Measurements from ENCODE around the gene GFRA3. TPM values are rescaled to one million over a fixed set of nuclear protein-coding genes. Genes with fewer than 3 reads are reported as not detected.

GFRA3 gene
- total and polyA plus RNA-seq, 5 donors from 2014 or later: not detected

- Mint-ChIP-seq H3K4me1 (no peaks in the 10 kb centered on the region), H3K4me3 (no peak overlapping the region), H3K36me3 (no peaks in the 10 kb centered on the region), H3K27me3 (peaks cover 48% of the 10 kb centered on the region), H3K27ac (no peak overlapping the region), H3K9me3 (peaks cover 0 to 2% (median 0%) of the 10 kb centered on the region in 7 donors)
- Histone ChIP-seq H3K36me3 (ENCODE audit: control insufficient read depth, insufficient read depth, low read length) (no peaks in the 10 kb centered on the region), H3K27ac (ENCODE audit: insufficient read depth, low read length, poor library complexity, severe bottlenecking) (no peak overlapping the region), H3K4me3 (ENCODE audit: low read depth, low read length) (no peak overlapping the region), H3K9me3 (ENCODE audit: control insufficient read depth in 2 of 2, low read length in 2 of 2) (no peaks in the 10 kb centered on the region), H3K27me3 (ENCODE audit: control insufficient read depth, insufficient read depth, low read length) (peaks cover 13% of the 10 kb centered on the region), H3K4me1 (ENCODE audit: control insufficient read depth, insufficient read depth, low read length, poor library complexity, severe bottlenecking) (no peaks in the 10 kb centered on the region)
- no peak for ATAC-seq (ENCODE audit: low read depth in 2 of 2)
- no peak for DNase-seq
Observed at GRCh38 chr5:138234651-138235050, 39.8 kb downstream of the GFRA3 start.

- no peaks in the 10 kb centered on the region for H3K9me3 Mint-ChIP-seq
- Histone ChIP-seq H3K4me3 (ENCODE audit: low read depth, low read length) (no peak overlapping the region), H3K4me1 (ENCODE audit: control insufficient read depth, insufficient read depth, low read length, poor library complexity, severe bottlenecking) (no peaks in the 10 kb centered on the region), H3K27ac (ENCODE audit: insufficient read depth, low read length, poor library complexity, severe bottlenecking) (no peak overlapping the region), H3K36me3 (ENCODE audit: control insufficient read depth, insufficient read depth, low read length) (no peaks in the 10 kb centered on the region), H3K27me3 (ENCODE audit: control insufficient read depth, insufficient read depth, low read length) (peaks cover 8% of the 10 kb centered on the region), H3K9me3 (ENCODE audit: control insufficient read depth in 2 of 2, low read length in 2 of 2) (no peaks in the 10 kb centered on the region)
- H3K4me3 Mint-ChIP-seq: no peak overlapping the region
- DNase-seq: no peak
- no peaks in the 10 kb centered on the region for H3K36me3 Mint-ChIP-seq
- peaks cover 40% of the 10 kb centered on the region for H3K27me3 Mint-ChIP-seq
- no peak overlapping the region for H3K27ac Mint-ChIP-seq
- H3K4me1 Mint-ChIP-seq: no peaks in the 10 kb centered on the region
- no peak for ATAC-seq (ENCODE audit: low read depth in 2 of 2)
Observed at GRCh38 chr5:138233280-138233679, 41.1 kb downstream of the GFRA3 start.

DNA sequence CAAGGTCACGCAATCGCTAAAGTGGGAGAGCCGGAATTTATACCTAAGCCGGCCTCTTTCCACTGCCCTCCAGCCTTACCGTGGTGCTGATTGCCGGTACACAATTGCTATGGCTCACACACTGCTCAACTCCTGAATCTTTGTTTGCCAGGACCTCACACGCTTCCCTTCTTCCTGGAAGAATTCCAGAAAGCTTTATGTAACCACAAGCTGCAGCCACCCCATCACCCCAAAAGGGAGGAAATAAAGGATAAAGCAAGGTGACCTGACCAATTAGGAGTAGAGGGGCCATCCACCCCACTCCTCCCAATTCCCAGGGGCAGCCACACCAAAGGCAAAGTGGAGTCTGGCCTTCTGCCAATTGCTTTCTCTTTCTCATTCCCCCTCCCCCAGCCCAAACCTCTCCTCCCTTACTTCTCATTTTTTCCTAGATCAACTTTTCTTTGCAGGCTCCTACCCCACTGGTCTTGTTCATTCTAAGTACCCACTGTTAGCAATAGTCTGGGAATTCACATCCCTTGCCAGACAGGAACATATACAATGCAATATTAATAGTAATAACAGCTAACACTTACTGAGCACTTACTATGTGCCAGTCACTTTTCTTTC lies 43.3 kb downstream of the GFRA3 start:
- H3K27me3 Mint-ChIP-seq: peaks cover 30% of the 10 kb centered on the region
- Histone ChIP-seq H3K9me3 (ENCODE audit: control insufficient read depth in 2 of 2, low read length in 2 of 2) (peaks cover 1 to 6% of the 10 kb centered on the region in 2 experiments), H3K27ac (ENCODE audit: insufficient read depth, low read length, poor library complexity, severe bottlenecking) (no peak overlapping the region), H3K4me1 (ENCODE audit: control insufficient read depth, insufficient read depth, low read length, poor library complexity, severe bottlenecking) (no peaks in the 10 kb centered on the region), H3K4me3 (ENCODE audit: low read depth, low read length) (no peak overlapping the region), H3K36me3 (ENCODE audit: control insufficient read depth, insufficient read depth, low read length) (no peaks in the 10 kb centered on the region), H3K27me3 (ENCODE audit: control insufficient read depth, insufficient read depth, low read length) (peaks cover 6% of the 10 kb centered on the region)
- ATAC-seq (ENCODE audit: low read depth in 2 of 2) (no peak), DNase-seq (no peak)
- H3K4me3 Mint-ChIP-seq: no peak overlapping the region
- H3K9me3 Mint-ChIP-seq: peaks cover 0 to 3% (median under 1%) of the 10 kb centered on the region in 7 donors
- no peaks in the 10 kb centered on the region for H3K4me1 Mint-ChIP-seq
- H3K36me3 Mint-ChIP-seq: peaks cover under 1% of the 10 kb centered on the region
- H3K27ac Mint-ChIP-seq: no peak overlapping the region

DNA sequence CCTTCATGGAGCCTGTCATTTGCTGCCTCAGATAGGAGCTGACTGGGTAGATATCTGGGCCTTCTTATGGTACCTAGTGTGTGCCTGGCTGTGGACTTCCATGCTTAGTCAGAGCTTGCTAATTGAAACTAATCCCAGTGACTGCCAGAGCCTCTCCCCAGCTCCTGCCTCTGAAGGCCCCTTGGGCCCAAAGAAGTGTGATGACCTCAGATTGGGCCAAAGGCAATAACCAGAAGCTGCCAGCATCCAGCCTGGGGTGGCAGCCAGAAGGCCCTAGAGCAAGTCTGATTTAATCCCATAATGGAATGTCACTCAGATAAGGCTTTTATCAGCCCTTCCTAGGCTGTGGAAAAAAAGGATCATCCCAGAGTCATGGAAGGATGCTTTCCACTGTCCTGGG lies 44.2 kb downstream of the GFRA3 start:
- Histone ChIP-seq H3K27ac (ENCODE audit: insufficient read depth, low read length, poor library complexity, severe bottlenecking) (no peak overlapping the region), H3K27me3 (ENCODE audit: control insufficient read depth, insufficient read depth, low read length) (peaks cover 6% of the 10 kb centered on the region), H3K36me3 (ENCODE audit: control insufficient read depth, insufficient read depth, low read length) (no peaks in the 10 kb centered on the region), H3K9me3 (ENCODE audit: control insufficient read depth in 2 of 2, low read length in 2 of 2) (peaks cover 7 to 8% of the 10 kb centered on the region in 2 experiments), H3K4me3 (ENCODE audit: low read depth, low read length) (no peak overlapping the region), H3K4me1 (ENCODE audit: control insufficient read depth, insufficient read depth, low read length, poor library complexity, severe bottlenecking) (no peaks in the 10 kb centered on the region)
- Mint-ChIP-seq H3K27ac (no peak overlapping the region), H3K36me3 (peaks cover 3% of the 10 kb centered on the region), H3K4me3 (no peak overlapping the region), H3K4me1 (no peaks in the 10 kb centered on the region), H3K9me3 (peaks cover 0 to 7% (median 2%) of the 10 kb centered on the region in 7 donors), H3K27me3 (peaks cover 27% of the 10 kb centered on the region)
- DNase-seq: no peak
- ATAC-seq (ENCODE audit: low read depth in 2 of 2): no peak

DNA sequence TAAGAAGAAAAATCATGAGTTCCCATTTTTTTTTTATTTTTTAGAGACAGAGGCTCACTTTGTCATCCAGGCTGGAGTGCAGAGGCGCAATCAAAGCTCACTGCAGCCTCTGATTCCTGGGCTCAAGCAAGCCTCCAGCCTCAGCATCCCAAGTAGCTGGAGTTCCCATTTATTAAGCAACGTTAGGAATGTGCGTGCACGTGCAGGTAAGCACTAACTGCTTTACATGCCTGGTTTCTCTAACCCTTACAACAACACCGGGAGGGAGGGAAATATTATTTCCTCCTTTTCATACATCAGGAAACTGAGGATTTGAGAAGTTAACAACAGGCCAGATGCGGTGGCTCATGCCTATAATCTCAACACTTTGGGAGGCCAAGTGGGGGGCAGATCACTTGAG lies 45.0 kb downstream of the GFRA3 start:
- DNase-seq: no peak
- Mint-ChIP-seq H3K27ac (no peak overlapping the region), H3K4me1 (no peaks in the 10 kb centered on the region), H3K4me3 (no peak overlapping the region), H3K36me3 (peaks cover 3% of the 10 kb centered on the region), H3K9me3 (peaks cover 0 to 7% (median 2%) of the 10 kb centered on the region in 7 donors), H3K27me3 (peaks cover 21% of the 10 kb centered on the region)
- Histone ChIP-seq H3K4me3 (ENCODE audit: low read depth, low read length) (no peak overlapping the region), H3K27me3 (ENCODE audit: control insufficient read depth, insufficient read depth, low read length) (peaks cover 6% of the 10 kb centered on the region), H3K9me3 (ENCODE audit: control insufficient read depth in 2 of 2, low read length in 2 of 2) (peaks cover 7 to 8% of the 10 kb centered on the region in 2 experiments), H3K27ac (ENCODE audit: insufficient read depth, low read length, poor library complexity, severe bottlenecking) (no peak overlapping the region), H3K36me3 (ENCODE audit: control insufficient read depth, insufficient read depth, low read length) (no peaks in the 10 kb centered on the region), H3K4me1 (ENCODE audit: control insufficient read depth, insufficient read depth, low read length, poor library complexity, severe bottlenecking) (no peaks in the 10 kb centered on the region)
- ATAC-seq (ENCODE audit: low read depth in 2 of 2): no peak

GRCh38 chr5:138226910-138227309 lies 47.5 kb downstream of the GFRA3 start:
- Histone ChIP-seq H3K27me3 (ENCODE audit: control insufficient read depth, insufficient read depth, low read length) (peaks cover 6% of the 10 kb centered on the region), H3K36me3 (ENCODE audit: control insufficient read depth, insufficient read depth, low read length) (no peaks in the 10 kb centered on the region), H3K4me1 (ENCODE audit: control insufficient read depth, insufficient read depth, low read length, poor library complexity, severe bottlenecking) (peaks cover 4% of the 10 kb centered on the region), H3K9me3 (ENCODE audit: control insufficient read depth in 2 of 2, low read length in 2 of 2) (peaks cover 7 to 8% of the 10 kb centered on the region in 2 experiments), H3K27ac (ENCODE audit: insufficient read depth, low read length, poor library complexity, severe bottlenecking) (no peak overlapping the region), H3K4me3 (ENCODE audit: low read depth, low read length) (no peak overlapping the region)
- H3K4me1 Mint-ChIP-seq: peaks cover 0 to 8% (median 0%) of the 10 kb centered on the region in 4 donors
- H3K27ac Mint-ChIP-seq: no peak overlapping the region
- H3K27me3 Mint-ChIP-seq: peaks cover 27% of the 10 kb centered on the region
- H3K4me3 Mint-ChIP-seq: no peak overlapping the region
- ATAC-seq (ENCODE audit: low read depth in 2 of 2) (no peak), DNase-seq (no peak)
- peaks cover 3% of the 10 kb centered on the region for H3K36me3 Mint-ChIP-seq
- peaks cover 0 to 7% (median 2%) of the 10 kb centered on the region in 7 donors for H3K9me3 Mint-ChIP-seq

DNA sequence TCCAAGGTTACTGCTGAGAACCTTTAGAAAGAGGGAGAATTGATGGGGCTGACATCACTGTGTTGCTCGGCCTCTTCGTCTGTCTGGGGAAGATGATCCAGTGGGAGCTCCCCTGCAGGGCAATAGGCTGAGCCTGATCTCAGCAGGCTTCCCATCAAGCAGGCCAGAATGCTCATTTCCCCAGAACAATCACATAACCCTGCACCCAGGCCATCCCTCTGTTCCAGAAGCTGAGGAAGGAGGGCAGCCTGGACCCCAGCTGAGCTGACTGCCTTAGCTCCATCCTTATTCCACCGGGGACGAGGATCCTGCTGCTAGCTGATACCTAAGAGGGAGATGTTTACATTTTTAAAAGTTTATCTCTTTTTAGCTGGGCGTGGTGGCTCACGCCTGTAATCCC lies 49.7 kb downstream of the GFRA3 start:
- H3K36me3 Mint-ChIP-seq: peaks cover 3% of the 10 kb centered on the region
- Histone ChIP-seq H3K27me3 (ENCODE audit: control insufficient read depth, insufficient read depth, low read length) (peaks cover 2% of the 10 kb centered on the region), H3K9me3 (ENCODE audit: control insufficient read depth in 2 of 2, low read length in 2 of 2) (peaks cover 7 to 8% of the 10 kb centered on the region in 2 experiments), H3K36me3 (ENCODE audit: control insufficient read depth, insufficient read depth, low read length) (no peaks in the 10 kb centered on the region), H3K4me3 (ENCODE audit: low read depth, low read length) (no peak overlapping the region), H3K4me1 (ENCODE audit: control insufficient read depth, insufficient read depth, low read length, poor library complexity, severe bottlenecking) (peaks cover 4% of the 10 kb centered on the region), H3K27ac (ENCODE audit: insufficient read depth, low read length, poor library complexity, severe bottlenecking) (no peak overlapping the region)
- peaks cover 0 to 7% (median 2%) of the 10 kb centered on the region in 7 donors for H3K9me3 Mint-ChIP-seq
- H3K4me3 Mint-ChIP-seq: no peak overlapping the region
- peaks cover 0 to 8% (median 0%) of the 10 kb centered on the region in 4 donors for H3K4me1 Mint-ChIP-seq
- H3K27ac Mint-ChIP-seq: no peak overlapping the region
- DNase-seq (no peak), ATAC-seq (ENCODE audit: low read depth in 2 of 2) (no peak)
- peaks cover 15% of the 10 kb centered on the region for H3K27me3 Mint-ChIP-seq

DNA sequence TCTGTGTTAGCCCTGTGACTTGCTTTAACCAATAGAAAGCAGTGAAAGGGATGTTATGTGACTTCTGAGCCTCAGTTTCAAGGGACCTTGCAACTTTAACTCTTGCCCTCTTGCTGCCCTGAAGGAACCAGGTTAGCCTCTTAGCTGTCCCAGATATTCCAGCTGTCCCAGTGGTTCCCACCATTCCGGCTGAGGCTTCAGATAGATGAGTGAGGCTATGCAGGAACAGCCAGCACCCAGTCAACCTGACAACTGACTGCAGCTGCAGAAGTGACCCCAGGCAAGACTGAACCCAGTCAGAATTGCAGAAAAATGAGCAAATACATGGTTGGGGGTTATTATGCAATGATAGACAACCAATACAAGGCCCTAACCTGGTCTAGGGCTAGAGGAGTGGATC lies 50.9 kb downstream of the GFRA3 start:
- peaks cover 0 to 7% (median 2%) of the 10 kb centered on the region in 7 donors for H3K9me3 Mint-ChIP-seq

More for the DNA sequence above, 50.9 kb downstream of the GFRA3 start:
- no peak for ATAC-seq (ENCODE audit: low read depth in 2 of 2)
- Histone ChIP-seq H3K36me3 (ENCODE audit: control insufficient read depth, insufficient read depth, low read length) (no peaks in the 10 kb centered on the region), H3K27ac (ENCODE audit: insufficient read depth, low read length, poor library complexity, severe bottlenecking) (no peak overlapping the region), H3K4me1 (ENCODE audit: control insufficient read depth, insufficient read depth, low read length, poor library complexity, severe bottlenecking) (peaks cover 4% of the 10 kb centered on the region), H3K9me3 (ENCODE audit: control insufficient read depth in 2 of 2, low read length in 2 of 2) (peaks cover 7 to 8% of the 10 kb centered on the region in 2 experiments), H3K27me3 (ENCODE audit: control insufficient read depth, insufficient read depth, low read length) (peaks cover 2% of the 10 kb centered on the region), H3K4me3 (ENCODE audit: low read depth, low read length) (no peak overlapping the region)
- H3K36me3 Mint-ChIP-seq: peaks cover 3% of the 10 kb centered on the region
- peaks cover 18% of the 10 kb centered on the region for H3K27me3 Mint-ChIP-seq
- no peak for DNase-seq
- peaks cover 0 to 8% (median 0%) of the 10 kb centered on the region in 4 donors for H3K4me1 Mint-ChIP-seq
- no peak overlapping the region for H3K27ac Mint-ChIP-seq
- H3K4me3 Mint-ChIP-seq: no peak overlapping the region

Measured in CD4-positive, CD25-positive, alpha-beta regulatory T cell (primary cell).